Left lobe of liver (tissue), 2 donors: ENCODE measurements around the gene SLC43A3. TPM values are rescaled to one million over a fixed set of nuclear protein-coding genes. Genes with fewer than 3 reads are reported as not detected.
A peak's percentile ranks its signal among the peaks of the same experiment; 100 is the strongest.

Source experiments
- ATAC-seq: fragments of 200-7000 bp; cut with Tn5 transposase; one replicate; pipeline ENCODE4 v1.9.1; 2020; ENCODE audit warnings: mild to moderate bottlenecking, moderate library complexity
- DNase-seq: peaks from one replicate; pipeline ENCODE4 v3.0.0-alpha.2; 2020; ENCODE audit warnings: low spot score
- total RNA-seq: library from RNA; stranded (reverse); gene quantifications from one replicate; pipeline ENCODE4 v1.2.1, GENCODE V29; 2021
- donor health status: DM: no; HTN: no; CAD: no; lungs with moderate emphysema.
- donor health status: DM: no; HTN: yes; CAD: no.

Gene SLC43A3
- total RNA-seq, 1 donor from 2014 or later, result 127 TPM

- no peak for DNase-seq
- no peak for ATAC-seq
Observed at GRCh38 chr11:57430952-57431351, 4.0 kb upstream of the SLC43A3 start.

DNA sequence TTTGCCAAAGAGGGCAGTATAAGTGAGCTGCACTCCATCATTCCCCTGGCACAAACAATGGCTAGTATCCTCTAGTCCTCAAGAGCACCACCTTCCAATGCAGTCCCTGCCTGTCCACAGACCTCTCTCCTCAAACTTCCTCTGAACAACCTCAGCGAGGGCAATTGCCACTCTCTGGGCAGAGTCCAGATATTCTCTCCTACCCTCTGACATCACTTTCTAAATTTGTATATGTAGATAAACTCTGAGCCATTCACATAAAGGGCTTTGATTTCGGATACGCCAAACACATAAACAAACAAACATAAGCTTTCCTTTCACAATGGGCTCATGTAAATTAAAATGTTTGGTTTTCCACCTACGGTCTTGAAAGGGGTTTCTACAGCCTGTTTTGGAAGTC lies 3.0 kb upstream of the SLC43A3 start:
- no peak for ATAC-seq
- no peak for DNase-seq

DNA sequence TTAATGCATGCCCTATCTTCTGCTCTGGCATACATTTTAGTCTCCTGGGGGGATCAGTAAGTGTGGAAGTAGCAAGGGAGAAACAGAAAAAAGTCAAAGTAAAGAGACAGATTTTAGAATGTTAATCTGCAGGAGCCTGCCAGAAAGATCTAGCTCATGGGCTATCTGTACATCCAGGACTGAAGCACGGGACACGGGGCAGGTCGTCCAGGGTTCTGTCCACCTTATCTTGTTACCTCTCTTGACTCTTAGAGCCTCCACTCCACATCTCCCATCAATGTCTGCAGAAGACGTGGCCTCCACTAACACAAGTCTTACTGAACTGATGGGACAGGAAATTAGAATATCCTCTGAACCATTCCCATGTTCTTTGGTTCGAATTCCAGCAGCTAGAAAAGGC lies 1.7 kb upstream of the SLC43A3 start:
- DNase-seq, result no peak
- no peak for ATAC-seq

DNA sequence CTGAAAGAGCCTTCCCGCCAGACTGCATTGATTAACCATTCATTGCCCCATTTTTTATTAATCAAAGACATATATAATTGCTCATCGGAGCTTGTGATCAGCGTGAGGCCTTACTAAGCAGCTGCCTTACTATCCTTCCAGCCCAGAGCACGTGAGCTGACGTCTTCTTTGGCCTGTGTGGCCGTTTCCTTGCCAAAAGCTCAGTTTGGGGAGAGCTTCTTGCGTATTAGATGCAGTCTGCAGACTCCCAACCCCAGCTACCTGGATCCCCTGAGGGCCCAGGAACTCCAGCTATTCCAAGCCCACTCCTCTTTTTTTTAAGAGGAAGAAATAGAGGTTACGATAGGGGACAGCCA lies 784 bp upstream of the SLC43A3 start:
- ATAC-seq (peak; percentile 24), DNase-seq (peak; percentile 72)

DNA sequence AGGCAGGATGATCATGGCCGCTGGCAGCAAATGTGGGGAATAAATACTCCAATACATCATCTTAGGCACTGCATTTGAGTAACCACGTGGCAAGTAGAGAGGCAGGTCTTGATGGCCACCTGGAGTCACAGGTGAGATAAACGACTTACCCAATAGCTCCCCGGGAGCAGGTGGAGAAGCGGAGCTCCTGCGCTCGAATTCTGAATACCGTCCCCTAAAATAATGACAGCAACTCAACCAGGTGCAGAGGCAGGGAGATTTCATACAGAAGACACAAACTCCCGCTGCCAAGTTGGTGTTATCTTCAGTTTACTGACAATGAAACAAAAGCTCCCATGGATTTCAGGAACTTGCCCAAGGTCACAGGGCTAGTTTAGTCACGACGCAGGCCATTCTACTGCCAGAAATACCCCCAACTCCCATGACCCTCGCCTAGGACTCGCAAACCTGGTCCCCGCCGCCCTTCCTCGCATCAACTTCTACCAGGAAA lies 437 bp downstream of the SLC43A3 start:
- ATAC-seq (peak; percentile 22), DNase-seq (peak; percentile 53)

- DNase-seq (peak; percentile 55), ATAC-seq (peak; percentile 25)
Observed at GRCh38 chr11:57425565-57426438, 1.1 kb downstream of the SLC43A3 start.

- ATAC-seq (peak; percentile 13), DNase-seq (peak; percentile 61)
Observed at GRCh38 chr11:57424792-57425564, 1.9 kb downstream of the SLC43A3 start.

GRCh38 chr11:57424137-57424791 lies 2.7 kb downstream of the SLC43A3 start:
- DNase-seq (no peak), ATAC-seq (no peak)

- no peak for DNase-seq
- no peak for ATAC-seq
Observed at GRCh38 chr11:57422669-57423068, 4.3 kb downstream of the SLC43A3 start.

DNA sequence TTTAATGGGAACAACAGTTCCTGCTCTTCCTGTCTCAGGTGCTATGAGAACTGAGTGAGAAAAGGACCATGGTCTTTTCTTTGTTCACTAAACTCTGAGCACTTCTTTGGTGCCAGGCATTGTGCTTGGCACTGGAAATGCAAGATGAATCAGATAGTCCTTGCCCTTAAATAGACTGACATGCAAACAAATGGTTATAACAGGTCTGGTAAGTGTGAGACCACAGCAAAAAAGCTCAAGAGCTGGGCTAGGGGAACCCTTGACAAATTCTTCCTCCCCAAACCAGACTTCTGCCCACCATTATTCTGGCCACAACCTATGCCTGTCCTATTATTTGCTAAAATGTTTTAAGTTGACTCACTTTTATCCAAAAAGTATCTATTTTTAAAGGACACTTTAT lies 5.1 kb downstream of the SLC43A3 start:
- no peak for ATAC-seq
- no peak for DNase-seq

DNA sequence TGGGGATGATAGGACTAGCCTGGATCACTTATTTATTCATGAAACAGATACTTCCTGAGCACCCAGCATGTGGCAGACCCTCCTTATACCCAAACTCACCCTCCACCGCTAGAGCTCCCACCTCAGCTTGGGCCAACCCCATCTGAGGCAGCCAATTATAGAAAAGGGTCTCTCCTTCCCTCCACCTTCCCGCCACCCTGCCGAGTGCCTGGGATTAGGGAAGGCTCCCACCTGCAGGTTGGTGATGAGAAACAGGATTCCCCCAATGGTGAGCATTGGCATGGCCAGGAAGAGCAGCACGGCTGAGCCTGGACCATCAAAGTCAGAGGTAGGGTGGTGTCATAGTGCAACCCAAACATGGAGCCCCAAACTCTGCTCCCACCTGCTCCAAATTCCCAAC lies 5.9 kb downstream of the SLC43A3 start:
- DNase-seq (no peak), ATAC-seq (no peak)

DNA sequence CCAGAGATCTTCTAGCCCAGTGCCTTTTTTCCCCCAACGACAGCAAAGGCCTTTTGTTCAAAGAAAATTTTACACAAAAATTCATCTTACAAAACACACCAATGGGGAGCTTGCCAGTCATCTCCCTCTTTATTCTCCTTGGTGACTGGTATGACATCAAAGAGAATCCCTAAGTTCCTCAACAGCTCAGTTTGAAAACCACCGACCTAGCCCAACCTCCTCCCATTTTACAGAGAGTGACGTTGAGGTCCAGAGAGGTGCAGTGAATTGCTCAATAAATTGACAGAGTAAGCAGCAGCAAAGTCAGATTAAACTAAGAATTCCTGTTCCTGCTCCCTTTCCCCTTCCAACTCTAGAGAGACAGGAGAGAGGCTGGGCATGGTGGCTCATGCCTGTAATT lies 7.8 kb downstream of the SLC43A3 start:
- DNase-seq, result no peak
- ATAC-seq, result no peak

DNA sequence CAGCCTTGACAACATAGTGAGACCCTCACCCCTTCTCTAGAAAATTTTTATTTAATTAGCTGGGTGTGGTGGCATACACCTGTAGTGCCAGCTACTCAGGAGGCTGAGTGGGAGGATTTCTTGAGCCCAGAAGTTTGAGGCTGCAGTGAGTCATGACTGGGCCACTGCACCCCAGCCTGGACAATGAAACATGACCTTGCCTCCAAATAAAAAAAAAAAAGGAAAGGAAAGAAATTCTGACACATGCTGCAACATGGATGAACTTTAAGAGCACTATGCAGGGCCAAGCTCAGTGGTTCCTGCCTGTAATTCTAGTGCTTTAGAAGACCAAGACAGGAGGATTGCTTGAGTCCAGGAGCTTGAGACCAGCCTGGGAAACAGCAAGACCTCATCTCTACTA lies 8.8 kb downstream of the SLC43A3 start:
- DNase-seq, result no peak

GRCh38 chr11:57417056-57417455 lies 9.9 kb downstream of the SLC43A3 start:
- no peak for DNase-seq
- ATAC-seq, result no peak

More for the DNA sequence above, 8.8 kb downstream of the SLC43A3 start:
- ATAC-seq, result no peak

GRCh38 chr11:57416436-57416835 lies 10.5 kb downstream of the SLC43A3 start:
- DNase-seq, result no peak
- no peak for ATAC-seq

GRCh38 chr11:57414612-57415212 lies 12.2 kb downstream of the SLC43A3 start:
- ATAC-seq (no peak), DNase-seq (no peak)

DNA sequence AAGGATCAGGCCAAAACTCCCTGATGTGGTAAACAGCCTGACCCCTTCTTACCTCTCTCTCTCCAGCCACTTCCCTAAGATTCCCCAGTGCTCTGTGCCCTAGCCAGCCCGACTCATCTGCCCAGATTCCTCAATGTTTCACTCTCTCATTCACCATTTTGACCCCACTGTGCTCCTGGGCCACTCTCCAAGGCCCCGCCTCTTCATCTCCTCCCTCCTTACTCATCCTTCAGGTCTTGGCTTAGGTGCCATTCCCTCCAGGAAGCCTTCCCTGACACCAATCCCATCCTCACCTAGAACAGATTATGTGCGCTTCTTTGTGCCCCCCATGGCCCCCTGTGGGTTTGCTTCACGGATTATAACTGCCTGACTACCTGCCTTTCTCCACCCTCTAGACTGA lies 13.2 kb downstream of the SLC43A3 start:
- ATAC-seq (no peak), DNase-seq (no peak)

GRCh38 chr11:57410287-57410686 lies 16.6 kb downstream of the SLC43A3 start:
- DNase-seq (no peak), ATAC-seq (no peak)

- DNase-seq (no peak), ATAC-seq (no peak)
Observed at GRCh38 chr11:57409321-57410100, 17.4 kb downstream of the SLC43A3 start.

DNA sequence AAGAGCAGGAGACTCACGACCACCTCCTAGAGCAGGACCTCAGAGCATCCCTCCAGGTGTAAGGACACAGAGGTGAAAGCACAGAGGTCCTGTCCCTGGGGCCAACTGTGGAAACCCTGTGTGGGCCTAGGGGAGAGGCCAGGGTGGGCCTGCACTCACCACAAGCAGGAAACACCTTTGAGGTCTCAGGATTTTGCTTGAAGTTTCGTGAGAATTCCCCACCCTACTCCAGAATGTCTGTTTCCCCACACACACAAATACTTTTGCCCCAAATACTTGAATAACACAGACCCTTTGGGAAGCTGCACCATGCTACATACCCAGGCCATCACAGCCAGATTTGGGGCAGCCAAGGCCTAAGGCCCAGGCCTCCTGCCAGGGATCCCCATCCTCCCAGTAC lies 18.1 kb downstream of the SLC43A3 start:
- DNase-seq (no peak), ATAC-seq (no peak)
